ENCODE data around the gene SIX3.

Gene SIX3

GRCh38 chr2:44931198-44931780, 10.2 kb upstream of the SIX3 start:
- no peak for DNase-seq

DNA sequence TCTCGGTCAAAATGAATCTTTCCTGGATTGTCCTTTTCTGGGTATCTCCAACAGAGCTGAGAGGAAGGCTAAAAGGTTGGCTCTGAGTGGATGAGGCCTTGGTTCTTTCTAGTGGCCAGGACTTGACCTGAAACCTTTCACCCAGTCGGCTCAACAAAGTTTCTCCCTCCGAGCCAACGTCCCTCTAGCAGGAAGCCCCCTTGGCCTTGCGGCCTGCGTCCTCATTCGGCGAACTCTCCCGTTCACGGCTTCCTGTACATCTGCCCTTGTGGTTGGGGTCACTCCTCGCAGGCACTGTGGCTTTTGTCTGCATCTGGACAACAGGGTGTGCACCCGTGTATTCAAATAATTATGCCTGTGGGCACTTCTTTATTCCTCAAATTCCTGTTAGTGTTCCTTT, 9.4 kb upstream of the SIX3 start:
- DNase-seq = no peak

- no peak for DNase-seq
These were observed 8.7 kb upstream of the SIX3 start for GRCh38 chr2:44932564-44933392.

DNA sequence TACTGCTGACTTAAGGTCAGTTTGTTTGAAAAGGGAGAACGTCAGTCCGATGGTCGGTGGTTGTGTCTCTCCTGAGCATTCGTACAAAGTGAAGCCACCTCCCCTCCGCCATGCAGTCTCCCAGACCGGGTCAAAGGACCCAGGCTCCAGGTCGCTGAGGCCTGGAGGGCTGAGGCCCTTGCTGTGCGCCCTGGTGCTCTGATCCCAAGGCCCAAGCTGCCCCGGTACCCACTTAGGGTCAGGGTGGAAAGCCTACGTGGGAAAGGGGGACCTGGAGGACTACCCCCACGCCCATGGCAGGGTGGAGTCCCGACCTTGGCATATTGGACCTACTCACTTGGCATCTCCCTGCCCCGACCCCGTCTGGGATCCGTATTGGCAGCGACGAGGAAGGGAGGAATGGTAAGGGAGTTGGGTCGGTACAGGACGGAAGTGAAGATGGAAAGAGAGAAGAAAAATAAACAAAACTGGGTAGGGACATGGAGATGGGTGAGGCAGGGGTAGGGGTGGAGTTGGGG, 8.0 kb upstream of the SIX3 start:
- no peak for DNase-seq

- peak; percentile 28 for DNase-seq
These were observed 7.2 kb upstream of the SIX3 start for GRCh38 chr2:44934038-44934982.

GRCh38 chr2:44934983-44935728, 6.3 kb upstream of the SIX3 start:
- DNase-seq = peak; percentile 14

GRCh38 chr2:44935729-44936098, 5.8 kb upstream of the SIX3 start:
- DNase-seq = no peak

DNA sequence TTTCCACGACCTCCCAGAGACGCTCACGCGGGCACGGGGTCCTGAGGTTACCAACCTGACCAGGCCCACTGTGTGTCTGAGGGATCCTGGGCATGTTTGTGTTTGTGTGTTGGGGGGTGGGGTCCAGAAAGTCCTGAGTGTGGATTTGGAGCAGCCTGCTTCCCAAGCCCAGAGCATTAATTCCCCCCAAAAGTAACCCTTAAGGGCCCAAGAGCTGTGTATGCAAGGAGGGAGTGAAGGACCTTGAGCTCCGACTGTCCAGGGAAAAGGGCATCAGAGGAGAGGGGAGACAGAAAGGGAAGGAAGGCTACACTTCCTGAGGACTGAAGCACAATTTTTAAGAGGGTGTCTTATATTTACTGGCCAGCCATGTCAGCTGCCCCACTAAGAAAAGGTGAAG, 5.2 kb upstream of the SIX3 start:
- DNase-seq = no peak

DNA sequence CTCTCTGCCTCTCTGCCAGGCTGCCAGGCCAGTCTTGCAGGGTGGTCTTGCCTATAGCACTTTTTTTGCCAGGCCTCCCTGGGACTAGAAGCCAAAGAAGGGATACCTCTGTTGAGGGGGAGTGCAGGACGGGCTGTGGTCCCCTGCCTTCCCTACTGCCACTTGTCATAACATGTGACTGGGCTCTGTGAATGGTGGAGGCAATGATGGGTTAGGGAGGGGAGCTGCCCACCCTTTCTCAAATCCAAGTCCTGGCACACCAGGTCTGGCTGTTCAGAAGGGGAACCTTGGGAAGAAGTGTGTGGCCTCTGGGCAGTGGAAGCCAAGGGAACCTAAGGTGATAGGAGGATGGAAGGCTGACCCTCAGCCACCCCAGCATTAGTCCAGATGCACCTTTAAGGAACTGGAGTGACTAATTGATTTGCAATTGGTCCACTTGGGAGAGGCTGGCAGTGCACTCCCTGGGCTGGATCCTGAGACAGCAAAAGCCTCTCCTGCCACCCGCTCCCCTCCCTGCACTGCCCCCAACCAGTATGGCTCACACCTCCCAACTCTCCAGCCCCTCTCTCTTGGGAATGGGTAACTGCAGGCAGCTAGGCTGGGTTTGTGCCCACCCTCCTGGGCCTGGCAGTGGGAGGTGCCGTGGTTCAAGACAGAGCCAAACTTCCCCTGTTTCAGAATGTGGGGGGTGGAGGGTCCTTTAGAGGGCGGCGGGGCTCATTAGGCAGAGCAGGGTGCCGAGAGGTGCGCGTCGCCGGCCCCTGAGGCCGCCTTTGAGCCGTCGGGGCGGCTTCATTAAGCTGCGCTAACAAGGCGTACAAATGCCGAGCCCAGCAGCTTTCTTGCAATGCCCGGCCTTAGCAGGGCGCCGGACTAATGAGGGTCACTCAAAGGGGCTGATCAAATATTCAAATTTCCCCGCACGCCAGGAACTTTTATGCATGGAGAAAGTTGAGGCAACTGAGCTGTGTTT, 4.5 kb upstream of the SIX3 start:
- no peak for DNase-seq

- peak; percentile 84 for DNase-seq
These were observed 3.7 kb upstream of the SIX3 start for GRCh38 chr2:44937688-44938240.

- DNase-seq = peak; percentile 32
These were observed 3.0 kb upstream of the SIX3 start for GRCh38 chr2:44938287-44939105.

DNA sequence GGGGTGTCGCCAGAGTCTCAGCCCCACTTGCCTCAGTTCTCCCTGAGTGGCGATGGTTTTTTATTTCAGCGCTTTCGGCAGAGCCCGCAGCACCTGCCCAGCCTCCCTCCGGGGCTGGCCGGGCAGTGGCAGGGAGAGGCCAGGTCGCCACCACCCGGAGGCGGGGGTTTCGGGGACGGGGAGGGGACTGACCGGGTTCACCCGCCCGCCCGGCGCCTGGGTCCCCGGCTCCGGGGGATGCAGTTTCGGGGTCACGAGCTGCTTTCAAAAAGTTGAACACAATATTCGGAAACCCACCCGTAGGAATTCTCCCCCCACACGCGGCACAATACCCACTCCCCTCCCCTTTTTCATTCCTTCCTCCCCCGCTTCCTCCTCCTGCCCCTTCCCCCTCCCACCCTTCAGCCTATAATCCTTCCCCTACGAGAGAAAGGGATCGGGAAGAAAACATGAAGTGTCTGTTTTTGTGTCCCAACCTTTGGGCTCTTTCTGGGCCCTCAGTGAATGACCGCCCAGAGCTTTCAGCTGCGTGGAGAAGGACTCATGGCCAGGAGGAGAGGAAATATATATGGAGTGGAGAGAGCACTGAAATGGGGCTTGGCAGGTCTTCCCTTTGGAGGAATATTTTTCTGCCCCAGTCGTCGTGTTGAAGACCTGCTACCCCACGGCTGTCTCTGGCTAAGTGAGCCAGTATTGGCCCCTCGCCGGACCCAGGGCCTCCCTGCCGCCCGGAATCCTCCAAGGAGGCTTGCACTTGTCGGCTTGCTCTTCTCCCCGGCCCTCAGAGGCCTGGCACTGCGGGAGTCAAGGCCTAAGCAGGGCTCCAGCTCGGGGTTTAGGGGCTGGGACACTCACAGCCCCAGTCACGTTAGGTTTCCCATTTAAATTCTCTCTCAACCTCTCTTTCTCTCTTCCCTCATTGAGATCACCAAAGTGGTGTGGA, 2.1 kb upstream of the SIX3 start:
- DNase-seq = no peak

- no peak for DNase-seq
These were observed 1.4 kb upstream of the SIX3 start for GRCh38 chr2:44940049-44940494.

GRCh38 chr2:44940732-44941464, 604 bp upstream of the SIX3 start:
- no peak for DNase-seq

DNA sequence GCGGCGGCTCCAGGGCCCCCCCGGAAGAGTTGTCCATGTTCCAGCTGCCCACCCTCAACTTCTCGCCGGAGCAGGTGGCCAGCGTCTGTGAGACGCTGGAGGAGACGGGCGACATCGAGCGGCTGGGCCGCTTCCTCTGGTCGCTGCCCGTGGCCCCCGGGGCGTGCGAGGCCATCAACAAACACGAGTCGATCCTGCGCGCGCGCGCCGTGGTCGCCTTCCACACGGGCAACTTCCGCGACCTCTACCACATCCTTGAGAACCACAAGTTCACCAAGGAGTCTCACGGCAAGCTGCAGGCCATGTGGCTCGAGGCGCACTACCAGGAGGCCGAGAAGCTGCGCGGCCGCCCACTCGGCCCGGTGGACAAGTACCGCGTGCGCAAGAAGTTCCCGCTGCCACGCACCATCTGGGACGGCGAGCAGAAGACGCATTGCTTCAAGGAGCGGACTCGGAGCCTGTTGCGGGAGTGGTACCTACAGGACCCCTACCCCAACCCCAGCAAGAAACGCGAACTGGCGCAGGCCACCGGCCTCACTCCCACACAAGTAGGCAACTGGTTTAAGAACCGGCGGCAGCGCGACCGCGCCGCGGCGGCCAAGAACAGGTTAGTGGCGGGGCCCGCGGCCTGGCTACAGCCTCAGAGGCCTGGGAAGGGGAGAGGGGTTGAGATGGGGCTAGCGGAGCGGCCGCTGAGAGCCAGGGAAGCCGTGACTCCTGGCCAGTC, 965 bp downstream of the SIX3 start:
- DNase-seq = no peak

DNA sequence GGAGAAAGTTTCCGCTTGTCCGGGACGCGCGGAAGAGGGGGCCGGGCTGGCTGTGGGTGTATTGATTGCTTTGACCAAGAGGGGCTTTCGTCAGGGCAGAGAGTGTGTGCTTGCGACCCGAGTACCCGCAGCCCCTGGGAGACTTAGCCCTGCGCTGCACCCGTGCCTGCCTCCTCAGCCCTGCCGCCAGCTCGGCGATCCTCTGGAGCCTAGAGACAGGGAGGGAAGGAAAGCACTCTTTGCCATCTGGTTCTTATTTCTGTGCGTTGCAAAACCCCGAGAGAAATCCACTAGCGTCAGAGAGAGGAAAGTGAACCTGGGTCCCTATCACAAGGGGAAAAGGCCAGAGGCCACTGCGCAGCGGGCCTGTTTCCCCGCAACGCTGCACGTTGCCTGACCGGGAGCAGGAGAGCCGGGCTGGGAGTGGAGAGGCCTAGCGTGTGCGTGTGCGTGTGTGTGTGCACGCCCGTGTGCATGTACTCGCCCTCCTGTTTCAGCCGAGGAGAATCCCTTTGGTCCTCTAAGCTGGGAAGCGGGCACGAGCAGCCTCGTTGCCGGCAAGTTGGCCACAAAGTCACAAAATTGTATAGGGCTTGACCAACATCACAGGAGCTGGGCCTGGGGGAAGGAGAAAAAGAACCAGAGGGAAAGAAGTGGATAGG, 1.7 kb downstream of the SIX3 start:
- DNase-seq = no peak

DNA sequence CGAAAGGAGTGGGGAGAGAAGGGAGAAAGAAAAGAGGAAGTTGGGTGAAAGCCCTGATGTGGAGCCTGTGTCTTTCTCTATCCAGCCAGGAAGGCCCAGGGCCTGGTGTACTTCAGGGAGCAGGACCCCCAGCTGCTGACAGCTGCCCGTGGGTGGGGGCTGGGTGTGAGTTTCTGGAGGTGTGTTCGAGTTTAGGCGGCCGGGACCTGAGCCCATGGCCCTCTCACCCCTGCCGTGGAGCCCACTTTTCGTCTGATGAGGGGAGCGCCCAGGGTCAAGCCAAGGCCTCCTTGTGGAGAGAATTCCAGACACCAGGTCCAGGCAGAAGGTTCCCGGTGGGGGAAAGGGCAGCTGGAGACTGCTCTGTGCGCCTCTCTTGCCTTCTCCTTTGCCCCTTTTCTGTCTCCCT, 2.2 kb downstream of the SIX3 start:
- no peak for DNase-seq

All from NCI-H345 (cell line).